ENCODE data around the gene STK32B. TPM values are rescaled to one million over a fixed set of nuclear protein-coding genes. Genes with fewer than 3 reads are reported as not detected.

The STK32B gene
- total RNA-seq, 1 experiment from 2014 or later, result not detected

DNA sequence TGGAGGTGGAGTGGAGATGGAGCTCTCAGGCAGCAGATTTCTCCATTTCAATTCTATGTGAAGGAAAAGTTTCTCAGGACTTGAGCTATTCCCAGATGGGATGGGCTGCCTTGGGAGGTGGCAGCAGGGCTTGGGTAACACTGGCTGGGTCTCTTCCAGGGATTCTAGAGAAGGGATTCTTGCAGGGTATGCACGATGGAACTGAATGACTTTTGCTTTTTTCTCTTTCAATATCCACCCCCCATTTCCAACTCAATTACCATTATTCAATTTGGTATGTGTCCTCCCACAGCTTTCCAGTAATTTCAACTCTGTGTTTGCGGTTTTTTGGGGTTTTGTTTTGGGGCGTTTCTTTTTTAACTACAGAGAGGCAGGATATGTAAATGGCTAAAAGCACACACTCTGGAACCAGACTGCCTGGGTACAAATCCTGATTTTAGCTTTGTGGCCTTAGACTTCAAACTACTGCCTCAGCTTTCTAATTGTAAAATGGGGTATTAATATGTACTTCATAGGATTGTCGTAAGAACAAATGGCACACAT is 428.3 kb downstream of the STK32B start:
- no peak for TF ChIP-seq CTCF (IDR thresholded peaks at IDR 0.05; ENCODE audit: unreplicated experiment)
- DNase-seq, result no peak
- intact Hi-C loops (cut with micrococcal nuclease; ENCODE audit: unreplicated experiment), result no loop called here
- H3K27me3 Mint-ChIP-seq (ENCODE audit: unreplicated experiment), result no peaks in the 10 kb centered on the region
- CTCF ChIA-PET, result no interaction called here
- H3K4me3 Mint-ChIP-seq (ENCODE audit: low read depth, unreplicated experiment), result no peak overlapping the region
- no peaks in the 10 kb centered on the region for H3K36me3 Mint-ChIP-seq (ENCODE audit: insufficient read depth, unreplicated experiment)
- H3K27ac Mint-ChIP-seq (ENCODE audit: unreplicated experiment), result no peak overlapping the region
- BruUV-seq (replicated peaks), result no TSS peak
- peaks cover 5% of the 10 kb centered on the region for H3K9me3 Mint-ChIP-seq (ENCODE audit: low read depth, unreplicated experiment)
- H3K4me1 Mint-ChIP-seq (ENCODE audit: low read depth, unreplicated experiment), result no peaks in the 10 kb centered on the region

GRCh38 chr4:5488413-5488812 is 437.1 kb downstream of the STK32B start:
- no peak for DNase-seq
- Mint-ChIP-seq H3K27me3 (ENCODE audit: unreplicated experiment) (no peaks in the 10 kb centered on the region), H3K4me1 (ENCODE audit: low read depth, unreplicated experiment) (no peaks in the 10 kb centered on the region), H3K36me3 (ENCODE audit: insufficient read depth, unreplicated experiment) (no peaks in the 10 kb centered on the region), H3K4me3 (ENCODE audit: low read depth, unreplicated experiment) (no peak overlapping the region), H3K27ac (ENCODE audit: unreplicated experiment) (no peak overlapping the region), H3K9me3 (ENCODE audit: low read depth, unreplicated experiment) (peaks cover 20% of the 10 kb centered on the region)
- CTCF ChIA-PET, result no interaction called here
- TF ChIP-seq CTCF (IDR thresholded peaks at IDR 0.05; ENCODE audit: unreplicated experiment), result no peak
- intact Hi-C loops (cut with micrococcal nuclease; ENCODE audit: unreplicated experiment), result no loop called here
- BruUV-seq (replicated peaks), result no TSS peak

DNA sequence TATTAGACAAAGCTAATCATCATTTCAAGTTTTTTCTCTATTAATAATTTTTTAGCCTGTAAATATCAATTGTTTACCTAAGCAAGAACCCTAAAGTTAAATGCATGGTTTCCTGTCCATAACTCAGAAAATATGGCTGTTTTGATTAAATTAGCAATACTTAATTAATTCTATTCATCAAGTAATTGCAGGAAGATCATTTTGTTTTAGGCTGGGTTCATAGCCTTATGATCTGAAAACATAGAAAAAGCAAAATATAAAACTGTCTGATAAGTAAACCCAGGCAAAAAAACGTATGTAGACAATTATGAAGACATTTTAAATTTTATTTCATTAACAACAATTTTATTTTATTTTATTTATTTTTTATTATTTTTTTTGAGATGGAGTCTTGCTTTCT is 438.0 kb downstream of the STK32B start:
- no peak for TF ChIP-seq CTCF (IDR thresholded peaks at IDR 0.05; ENCODE audit: unreplicated experiment)
- no peak overlapping the region for H3K27ac Mint-ChIP-seq (ENCODE audit: unreplicated experiment)
- no peak for DNase-seq
- intact Hi-C loops (cut with micrococcal nuclease; ENCODE audit: unreplicated experiment), result no loop called here
- CTCF ChIA-PET, result no interaction called here
- H3K9me3 Mint-ChIP-seq (ENCODE audit: low read depth, unreplicated experiment), result peaks cover 18% of the 10 kb centered on the region
- no TSS peak for BruUV-seq (replicated peaks)
- no peaks in the 10 kb centered on the region for H3K27me3 Mint-ChIP-seq (ENCODE audit: unreplicated experiment)
- H3K4me3 Mint-ChIP-seq (ENCODE audit: low read depth, unreplicated experiment), result no peak overlapping the region
- no peaks in the 10 kb centered on the region for H3K4me1 Mint-ChIP-seq (ENCODE audit: low read depth, unreplicated experiment)
- H3K36me3 Mint-ChIP-seq (ENCODE audit: insufficient read depth, unreplicated experiment), result no peaks in the 10 kb centered on the region

DNA sequence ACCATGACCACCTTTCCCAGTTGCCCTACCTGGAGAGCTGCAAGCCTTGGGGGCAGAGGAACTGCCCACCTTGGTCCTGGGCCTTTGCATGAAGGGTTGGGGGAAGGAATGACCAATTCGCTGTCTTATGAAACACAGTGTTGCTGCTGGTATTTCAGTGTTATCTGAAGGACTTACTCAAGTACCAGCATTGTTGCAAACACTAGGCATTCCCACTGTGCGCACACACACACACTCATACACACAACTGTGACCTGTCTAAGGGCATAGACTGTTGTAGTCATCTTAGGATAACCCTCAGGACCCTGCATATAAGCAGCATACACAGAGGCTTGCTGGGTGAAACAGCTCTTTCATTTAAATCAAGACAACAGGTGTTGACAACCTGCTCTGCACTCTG is 446.2 kb downstream of the STK32B start:
- DNase-seq, result no peak
- H3K4me1 Mint-ChIP-seq (ENCODE audit: low read depth, unreplicated experiment), result no peaks in the 10 kb centered on the region
- H3K27ac Mint-ChIP-seq (ENCODE audit: unreplicated experiment), result no peak overlapping the region
- no TSS peak for BruUV-seq (replicated peaks)
- CTCF ChIA-PET, result interaction anchor here (0.6 kb wide), 1 partner anchor 571 kb away, joined by 4 read pairs; no protein-coding TSS in a partner anchor
- H3K36me3 Mint-ChIP-seq (ENCODE audit: insufficient read depth, unreplicated experiment), result no peaks in the 10 kb centered on the region
- no peaks in the 10 kb centered on the region for H3K27me3 Mint-ChIP-seq (ENCODE audit: unreplicated experiment)
- TF ChIP-seq CTCF (IDR thresholded peaks at IDR 0.05; ENCODE audit: unreplicated experiment), result no peak
- peaks cover 17% of the 10 kb centered on the region for H3K9me3 Mint-ChIP-seq (ENCODE audit: low read depth, unreplicated experiment)
- intact Hi-C loops (cut with micrococcal nuclease; ENCODE audit: unreplicated experiment), result no loop called here
- no peak overlapping the region for H3K4me3 Mint-ChIP-seq (ENCODE audit: low read depth, unreplicated experiment)
